GM19328 (cell line): ENCODE data around the gene TTC38.
"Not testable (repeated sequence)": the region's sequence is repeated elsewhere in the genome, so short reads cannot be mapped to it uniquely, and the experiment has no call there.

Experiments
- ATAC-seq: cut with Tn5 transposase; IDR thresholded peaks from one replicate; pipeline ENCODE4 v1.9.1; 2021; ENCODE audit warnings: mild to moderate bottlenecking, moderate library complexity; ENCODE audit not compliant: unreplicated experiment

The TTC38 gene

GRCh38 chr22:46245511-46245910, 22.3 kb upstream of the TTC38 start:
- no peak for ATAC-seq

DNA sequence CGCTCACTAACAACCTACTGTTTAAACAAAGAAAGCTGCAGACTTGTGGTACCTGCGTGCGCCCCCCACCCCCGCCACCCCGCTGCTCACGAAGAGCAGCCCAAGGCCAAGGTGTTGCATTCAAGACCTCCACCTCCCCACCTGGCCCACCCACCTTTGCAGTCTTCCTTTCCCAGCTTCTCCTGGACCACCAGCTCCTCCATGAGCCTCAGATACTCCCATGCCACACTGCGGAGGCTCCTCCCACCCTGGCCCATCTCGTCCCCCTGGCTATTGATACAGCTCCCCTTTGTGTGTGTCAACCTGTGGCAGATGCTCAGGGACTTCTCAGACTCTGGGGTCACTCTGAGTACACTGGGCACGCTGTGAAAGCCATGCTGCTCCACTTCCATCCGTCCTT, 21.6 kb upstream of the TTC38 start:
- ATAC-seq: no peak

GRCh38 chr22:46247443-46247975, 20.3 kb upstream of the TTC38 start:
- no peak for ATAC-seq

DNA sequence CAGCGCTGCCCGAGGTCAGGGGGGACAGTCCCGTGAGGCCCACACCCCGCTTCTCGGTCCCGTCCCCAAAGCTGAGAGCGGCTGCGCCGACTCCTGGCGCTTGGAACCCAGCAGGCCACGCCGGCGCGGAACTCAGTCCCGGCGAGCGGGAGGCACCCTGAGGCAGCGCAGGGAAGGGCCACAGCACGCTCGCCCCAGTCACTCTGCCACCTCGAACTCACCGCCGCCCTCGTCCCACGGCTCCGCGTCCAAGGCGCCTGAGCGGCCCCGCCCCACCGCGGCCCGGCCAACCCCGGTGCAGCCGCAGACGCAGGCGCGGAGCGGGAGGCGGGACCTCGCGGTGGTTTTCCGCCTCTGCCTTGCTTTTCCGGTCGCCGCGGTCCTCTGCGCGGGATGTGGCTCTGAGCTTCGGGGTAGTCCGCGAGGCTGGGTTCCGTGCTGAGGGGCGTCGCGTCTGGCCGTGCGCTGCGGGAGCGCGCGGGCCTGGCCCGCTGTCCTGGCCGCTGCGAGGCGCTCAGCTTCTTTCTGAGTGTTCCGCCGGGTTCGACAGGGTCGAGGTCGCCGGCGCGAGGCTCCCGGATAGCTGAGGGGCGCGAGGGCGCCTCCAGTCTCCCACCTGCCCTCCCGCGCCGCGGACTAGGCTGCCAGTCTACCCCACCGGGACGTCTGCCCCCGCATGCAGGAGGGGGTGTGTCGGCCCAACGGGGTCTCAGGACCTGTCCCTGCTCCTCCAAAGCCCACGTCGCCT, 17.6 kb upstream of the TTC38 start, which contains the start of gene CDPF1:
CDPF1 (minus strand) TSS at position 259 of the 748 bp plus-strand sequence. CDS start 2,009 bp downstream, outside the sequence.
- peak; percentile 79 for ATAC-seq

DNA sequence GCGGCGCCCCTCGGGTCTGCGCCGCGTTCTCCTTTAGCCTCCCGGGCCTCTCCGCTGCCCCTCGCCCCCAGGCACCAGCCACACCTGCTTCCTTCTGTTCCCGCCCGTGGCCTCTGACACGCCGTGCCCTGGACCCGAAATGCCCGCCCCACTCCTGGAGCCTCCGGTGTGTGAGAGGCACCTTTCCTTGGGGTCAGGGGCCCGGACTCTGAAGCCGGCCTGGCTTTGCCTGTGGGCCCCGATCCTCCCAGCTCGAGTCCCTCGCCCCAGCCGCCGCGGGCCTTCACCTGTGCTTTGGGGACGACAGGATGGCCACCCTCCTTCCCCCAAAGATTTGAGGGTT, 17.1 kb upstream of the TTC38 start:
- ATAC-seq: peak; percentile 4

DNA sequence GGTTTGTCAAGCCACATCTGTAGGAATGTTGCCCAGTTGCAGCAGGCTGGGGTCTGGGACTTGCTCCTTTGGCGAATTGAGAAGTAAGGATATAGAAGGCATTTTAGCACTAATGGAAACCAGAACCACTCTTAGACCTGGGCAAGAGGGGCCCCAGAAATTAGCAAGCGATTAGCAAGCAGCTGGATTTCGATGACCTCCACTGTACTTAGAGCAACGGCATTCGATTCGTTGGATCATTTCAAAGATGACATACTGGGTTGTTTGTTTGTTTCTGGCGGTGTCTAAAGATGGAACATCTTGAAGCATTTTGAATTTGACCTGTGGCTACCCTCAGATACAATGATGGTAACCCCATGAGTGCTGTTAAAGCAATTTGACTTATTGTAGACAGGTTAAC, 16.5 kb upstream of the TTC38 start:
- no peak for ATAC-seq

- ATAC-seq: no peak
Observed at GRCh38 chr22:46251816-46252380, 15.9 kb upstream of the TTC38 start.

GRCh38 chr22:46256358-46256958, 11.3 kb upstream of the TTC38 start:
- no peak for ATAC-seq

GRCh38 chr22:46259374-46259773, 8.4 kb upstream of the TTC38 start:
- no peak for ATAC-seq

- ATAC-seq: no peak
Observed at GRCh38 chr22:46260038-46260437, 7.8 kb upstream of the TTC38 start.

- ATAC-seq: no peak
Observed at GRCh38 chr22:46262449-46263215, 5.2 kb upstream of the TTC38 start.

- no peak for ATAC-seq
Observed at GRCh38 chr22:46263216-46263590, 4.6 kb upstream of the TTC38 start, which contains the start of gene PKDREJ. Gene PKDREJ (minus strand): TSS chr22:46263343. CDS start chr22:46263322, 21 bp downstream.

- not testable (repeated sequence) for ATAC-seq
Observed at GRCh38 chr22:46264520-46264919, 3.3 kb upstream of the TTC38 start.

DNA sequence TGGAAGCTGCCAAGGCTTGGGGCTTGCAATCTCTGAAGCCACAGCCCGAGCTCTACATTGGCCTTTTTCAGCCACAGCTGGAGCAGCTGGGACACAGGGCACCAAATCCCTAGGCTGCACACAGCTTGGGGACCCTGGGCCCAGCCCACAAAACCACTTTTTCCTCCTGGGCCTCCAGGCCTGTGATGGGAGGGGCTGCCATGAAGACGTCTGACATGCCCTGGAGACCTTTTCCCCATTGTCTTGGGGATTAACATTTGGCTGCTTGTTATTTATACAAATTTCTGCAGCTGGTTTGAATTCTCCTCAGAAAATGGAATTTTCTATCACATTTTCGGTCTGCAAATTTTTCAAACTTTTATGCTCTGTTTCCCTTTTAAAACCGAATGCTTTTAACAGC, 2.2 kb upstream of the TTC38 start:
- not testable (repeated sequence) for ATAC-seq

DNA sequence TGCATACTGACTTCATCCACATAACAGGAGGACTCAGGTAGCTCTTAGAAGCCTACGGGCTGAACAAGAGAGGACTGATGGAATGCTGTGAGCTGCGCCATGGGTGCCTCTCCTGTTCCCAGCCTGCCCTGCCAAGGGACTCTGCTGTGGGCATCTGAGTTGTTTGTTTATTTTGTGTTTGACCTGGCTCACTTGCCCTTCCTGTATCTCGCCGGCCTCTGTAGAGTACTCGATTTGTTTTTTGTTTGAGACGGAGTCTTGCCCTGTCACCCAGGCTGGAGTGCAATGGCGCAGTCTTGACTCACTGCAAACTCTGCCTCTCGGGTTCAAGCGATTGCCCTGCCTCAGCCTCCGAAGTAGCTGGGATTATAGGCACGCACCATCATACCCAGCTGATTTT, 1.8 kb downstream of the TTC38 start:
- ATAC-seq: no peak

DNA sequence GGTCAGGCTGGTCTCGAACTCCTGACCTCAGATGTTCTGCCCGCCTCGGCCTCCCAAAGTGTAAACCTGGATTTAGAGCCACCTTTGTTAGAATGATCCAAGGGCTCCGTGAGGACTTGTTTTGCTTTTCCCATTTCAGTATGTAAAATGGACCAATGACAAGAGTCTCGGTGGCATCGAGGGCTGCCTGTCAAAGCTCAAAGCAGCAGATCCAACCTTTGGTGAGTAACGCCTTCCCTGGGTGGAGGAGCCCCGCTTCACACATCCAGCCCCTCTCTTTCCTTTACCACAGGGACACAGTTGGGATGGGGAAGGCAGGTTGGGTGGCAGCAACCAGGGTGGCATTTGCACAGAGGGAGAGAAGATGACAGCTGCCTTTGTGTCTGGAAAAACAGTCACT, 4.4 kb downstream of the TTC38 start:
- ATAC-seq: no peak

GRCh38 chr22:46272762-46273431, 5.1 kb downstream of the TTC38 start:
- no peak for ATAC-seq

- ATAC-seq: no peak
Observed at GRCh38 chr22:46273432-46274148, 5.8 kb downstream of the TTC38 start.

DNA sequence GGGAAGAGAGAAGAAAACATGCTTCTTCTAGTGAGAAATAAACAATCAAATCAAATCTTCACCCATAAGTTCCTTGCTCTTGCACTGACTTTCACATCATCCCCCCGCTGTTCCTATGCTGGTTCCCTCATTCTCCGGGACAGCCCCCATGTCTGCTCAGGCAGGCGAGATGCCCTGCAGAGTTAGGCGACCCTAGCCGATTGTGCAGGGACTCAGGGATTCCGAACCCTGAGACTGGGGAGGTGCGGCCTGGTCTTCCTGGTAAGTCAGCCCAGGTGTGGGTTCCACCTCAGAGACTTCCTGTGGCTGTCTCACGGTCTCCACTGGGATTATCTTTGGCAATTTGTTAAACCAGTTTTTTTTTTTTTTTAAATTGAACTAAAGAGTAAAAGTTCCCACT, 6.6 kb downstream of the TTC38 start:
- ATAC-seq: no peak
